Upper lobe of right lung (tissue), 1 donor: ENCODE results near the gene FRYL. TPM values are rescaled to one million over a fixed set of nuclear protein-coding genes. Genes with fewer than 3 reads are reported as not detected.
A peak's percentile ranks its signal among the peaks of the same experiment; 100 is the strongest.

Experiments
- ATAC-seq: fragments of 200-7000 bp; cut with Tn5 transposase; one replicate; pipeline ENCODE4 v1.9.1; 2020; ENCODE audit warnings: mild to moderate bottlenecking, moderate library complexity
- DNase-seq: peaks from one replicate; pipeline ENCODE4 v3.0.0-alpha.2; 2020
- H3K27ac ChIP-seq: fragments of 200-600 bp; one replicate; pipeline ENCODE4 v1.8.0; 2022
- H3K27me3 ChIP-seq: fragments of 200-600 bp; one replicate; pipeline ENCODE4 v1.8.0; 2022; ENCODE audit warnings: mild to moderate bottlenecking
- H3K36me3 ChIP-seq: fragments of 200-600 bp; one replicate; pipeline ENCODE4 v1.8.0; 2022
- H3K4me1 ChIP-seq: fragments of 200-600 bp; one replicate; pipeline ENCODE4 v1.8.0; 2022
- H3K4me3 ChIP-seq: fragments of 200-600 bp; one replicate; pipeline ENCODE4 v1.8.0; 2022; ENCODE audit warnings: mild to moderate bottlenecking
- H3K9me3 ChIP-seq: fragments of 200-600 bp; one replicate; pipeline ENCODE4 v1.8.0; 2022
- intact Hi-C: fragments of 100-400 bp; cut with DNase I; formaldehyde crosslinking; loops from one replicate; pipeline ENCODE4 v1.11.0; 2022
- total RNA-seq: library from RNA; stranded (reverse); fragmentation: NEBNext Ultra II Directional; extraction: Animal tissue kit (Norgen Biotek cat#: 25700); gene quantifications from one replicate; pipeline ENCODE4 v1.2.1, GENCODE V29; 2021
- TF ChIP-seq, protein P1 (sequence below): fragments of 200-600 bp; IDR thresholded peaks from one replicate; pipeline ENCODE4 v1.8.0; 2022; ENCODE audit warnings: antibody characterized with exemption
- donor health status: DM: no; HTN: yes; CAD: no; lungs with severe emphysema.

The FRYL gene
- total RNA-seq, 1 donor from 2014 or later: 71.9 TPM

DNA sequence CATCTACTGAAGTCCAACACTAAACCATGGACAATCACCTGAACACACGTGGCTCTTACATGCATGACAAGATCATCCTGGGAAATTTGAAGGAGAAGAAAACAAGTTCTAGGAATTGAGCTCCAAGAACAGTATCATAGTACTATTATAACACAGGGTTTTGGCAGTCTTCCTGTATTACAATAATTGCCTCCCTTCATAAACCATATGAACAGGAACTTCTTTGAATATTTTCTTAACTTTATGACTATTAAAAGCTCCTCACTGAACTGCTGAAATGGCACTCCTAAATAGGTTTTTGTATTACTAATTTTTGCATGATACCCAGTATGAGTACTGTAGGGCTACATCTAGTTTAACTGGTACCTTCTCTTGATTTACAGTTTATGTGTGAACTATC, 160.0 kb downstream of the FRYL start:
- ATAC-seq (no peak), DNase-seq (no peak)
- TF ChIP-seq, protein P1, sequence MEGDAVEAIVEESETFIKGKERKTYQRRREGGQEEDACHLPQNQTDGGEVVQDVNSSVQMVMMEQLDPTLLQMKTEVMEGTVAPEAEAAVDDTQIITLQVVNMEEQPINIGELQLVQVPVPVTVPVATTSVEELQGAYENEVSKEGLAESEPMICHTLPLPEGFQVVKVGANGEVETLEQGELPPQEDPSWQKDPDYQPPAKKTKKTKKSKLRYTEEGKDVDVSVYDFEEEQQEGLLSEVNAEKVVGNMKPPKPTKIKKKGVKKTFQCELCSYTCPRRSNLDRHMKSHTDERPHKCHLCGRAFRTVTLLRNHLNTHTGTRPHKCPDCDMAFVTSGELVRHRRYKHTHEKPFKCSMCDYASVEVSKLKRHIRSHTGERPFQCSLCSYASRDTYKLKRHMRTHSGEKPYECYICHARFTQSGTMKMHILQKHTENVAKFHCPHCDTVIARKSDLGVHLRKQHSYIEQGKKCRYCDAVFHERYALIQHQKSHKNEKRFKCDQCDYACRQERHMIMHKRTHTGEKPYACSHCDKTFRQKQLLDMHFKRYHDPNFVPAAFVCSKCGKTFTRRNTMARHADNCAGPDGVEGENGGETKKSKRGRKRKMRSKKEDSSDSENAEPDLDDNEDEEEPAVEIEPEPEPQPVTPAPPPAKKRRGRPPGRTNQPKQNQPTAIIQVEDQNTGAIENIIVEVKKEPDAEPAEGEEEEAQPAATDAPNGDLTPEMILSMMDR: no peak
- Histone ChIP-seq H3K4me3 (no peak overlapping the region), H3K27ac (no peak overlapping the region), H3K4me1 (no peaks in the 10 kb centered on the region), H3K9me3 (no peaks in the 10 kb centered on the region), H3K27me3 (no peaks in the 10 kb centered on the region), H3K36me3 (peaks cover 37% of the 10 kb centered on the region)
- intact Hi-C loops: no loop called here

DNA sequence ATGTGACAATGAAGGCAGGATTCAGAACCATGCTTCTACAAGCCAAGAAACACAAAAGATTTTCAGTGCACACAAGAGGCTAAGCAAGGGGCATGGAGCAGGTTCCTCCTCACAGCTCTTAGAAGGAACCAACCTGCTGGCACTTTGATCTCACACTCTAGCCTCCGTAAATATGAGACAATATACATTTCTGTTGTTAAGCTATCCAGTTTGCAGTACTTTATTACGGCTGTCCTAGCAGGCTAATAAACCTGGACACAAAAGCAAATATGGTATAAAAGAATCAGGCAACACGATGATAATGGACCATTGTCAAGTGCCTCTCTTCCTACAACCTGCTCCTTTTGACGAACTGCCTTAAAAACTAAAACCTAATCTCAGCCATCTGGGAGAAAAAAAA, 175.6 kb downstream of the FRYL start:
- H3K27ac ChIP-seq: no peak overlapping the region
- H3K4me3 ChIP-seq: no peak overlapping the region
- H3K9me3 ChIP-seq: no peaks in the 10 kb centered on the region
- no peak for DNase-seq
- H3K27me3 ChIP-seq: no peaks in the 10 kb centered on the region
- TF ChIP-seq, protein P1: no peak
- H3K36me3 ChIP-seq: peaks cover 14% of the 10 kb centered on the region
- peaks cover 4% of the 10 kb centered on the region for H3K4me1 ChIP-seq
- no peak for ATAC-seq
- intact Hi-C loops: no loop called here

DNA sequence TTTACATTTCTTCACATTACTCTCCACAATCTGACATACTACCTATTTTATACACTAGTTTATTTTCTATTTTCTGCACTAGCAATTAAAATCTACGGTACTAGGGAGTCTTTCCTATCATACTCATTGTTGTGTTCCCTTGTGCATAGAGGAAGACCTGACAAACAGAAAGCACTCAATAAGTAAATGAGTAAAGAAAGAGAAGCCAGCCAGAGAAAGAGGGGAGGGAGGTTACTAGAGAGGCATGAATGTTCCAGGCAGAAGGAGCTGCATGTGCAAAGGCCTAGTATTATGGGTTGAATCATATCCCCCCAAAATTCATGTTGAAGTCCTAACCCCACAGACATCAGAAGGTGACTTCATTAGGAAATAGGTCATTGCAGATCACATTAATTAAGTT, 176.0 kb downstream of the FRYL start:
- TF ChIP-seq, protein P1: no peak
- H3K27ac ChIP-seq: no peak overlapping the region
- intact Hi-C loops: no loop called here
- no peaks in the 10 kb centered on the region for H3K9me3 ChIP-seq
- peaks cover 4% of the 10 kb centered on the region for H3K4me1 ChIP-seq
- no peak overlapping the region for H3K4me3 ChIP-seq
- no peak for DNase-seq
- peaks cover 12% of the 10 kb centered on the region for H3K36me3 ChIP-seq
- no peaks in the 10 kb centered on the region for H3K27me3 ChIP-seq
- no peak for ATAC-seq

DNA sequence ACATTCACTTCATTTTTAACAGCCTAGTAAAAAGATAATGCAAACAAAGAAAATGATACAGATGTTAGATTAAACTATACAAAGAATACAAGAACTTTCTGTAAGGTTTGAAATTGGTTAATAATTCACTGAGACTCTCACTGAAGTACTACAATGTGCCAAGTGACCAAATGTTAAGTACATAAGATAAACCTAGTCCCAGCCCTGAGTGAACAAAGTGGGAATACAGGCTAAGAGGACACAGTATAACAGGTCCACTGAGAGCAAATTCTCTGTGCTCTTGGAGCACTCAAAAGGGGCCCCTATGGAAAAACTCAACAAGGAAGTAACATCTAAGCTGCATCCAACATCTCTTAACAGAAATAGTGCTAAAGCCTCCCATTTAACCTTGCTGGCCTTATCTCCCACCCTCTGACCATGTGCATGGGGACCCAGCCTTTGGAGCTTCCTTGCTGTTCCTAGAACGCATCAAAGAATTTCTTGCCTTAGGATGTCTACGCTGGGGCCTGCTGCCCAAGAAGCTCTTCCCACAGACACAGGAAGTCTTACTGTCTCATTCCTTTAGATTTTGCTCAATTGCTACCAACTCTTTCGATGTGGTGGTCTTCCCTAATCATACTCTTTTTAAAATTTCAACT, 176.6 kb downstream of the FRYL start:
- ATAC-seq: peak; percentile 90
- intact Hi-C loops: no loop called here
- H3K27ac ChIP-seq: no peak overlapping the region
- no peaks in the 10 kb centered on the region for H3K9me3 ChIP-seq
- no peak overlapping the region for H3K4me3 ChIP-seq
- peaks cover 6% of the 10 kb centered on the region for H3K36me3 ChIP-seq
- TF ChIP-seq, protein P1: no peak
- no peaks in the 10 kb centered on the region for H3K27me3 ChIP-seq
- peaks cover 4% of the 10 kb centered on the region for H3K4me1 ChIP-seq
- no peak for DNase-seq

DNA sequence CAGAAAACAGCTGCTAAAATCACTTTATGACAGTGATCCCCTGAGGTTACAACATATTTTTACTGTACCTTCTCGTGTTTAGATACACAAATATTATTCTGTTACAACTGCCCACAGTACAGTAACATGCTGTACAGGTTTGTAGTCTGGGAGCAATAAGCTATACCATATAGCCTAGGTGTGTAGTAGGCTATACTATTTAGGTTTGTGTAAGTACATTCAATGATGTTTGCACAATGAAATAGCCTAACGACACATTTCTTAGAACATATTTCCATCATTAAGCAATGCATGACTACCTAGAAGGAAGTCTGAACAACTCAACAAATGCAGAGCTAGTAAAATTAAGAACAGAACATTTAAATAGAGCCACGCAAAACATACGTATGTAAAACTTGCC, 177.3 kb downstream of the FRYL start:
- Histone ChIP-seq H3K27me3 (no peaks in the 10 kb centered on the region), H3K4me1 (peaks cover 4% of the 10 kb centered on the region), H3K4me3 (no peak overlapping the region), H3K27ac (no peak overlapping the region), H3K9me3 (no peaks in the 10 kb centered on the region), H3K36me3 (no peaks in the 10 kb centered on the region)
- intact Hi-C loops: no loop called here
- DNase-seq: no peak
- TF ChIP-seq, protein P1: no peak
- ATAC-seq: peak; percentile 25

DNA sequence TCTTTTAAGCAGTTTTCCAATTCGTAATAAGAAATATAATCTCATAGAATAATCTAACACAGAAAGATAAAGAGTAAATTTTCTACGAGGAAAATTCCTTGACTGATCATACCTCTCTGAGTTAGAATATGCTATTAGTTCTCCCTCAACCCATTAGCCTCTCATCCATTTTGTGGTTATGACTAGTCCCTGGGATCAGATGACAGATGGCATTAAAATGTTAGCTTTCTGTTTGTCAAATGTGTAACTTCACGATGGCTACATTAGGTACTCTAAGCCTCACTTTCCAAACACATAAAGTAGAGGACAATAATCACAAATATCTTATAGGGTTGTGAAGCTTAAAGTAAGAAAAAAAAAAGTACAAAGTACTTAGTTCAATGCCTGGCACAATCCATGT, 177.9 kb downstream of the FRYL start:
- Histone ChIP-seq H3K27me3 (no peaks in the 10 kb centered on the region), H3K36me3 (no peaks in the 10 kb centered on the region), H3K27ac (no peak overlapping the region), H3K4me3 (no peak overlapping the region), H3K4me1 (peaks cover 4% of the 10 kb centered on the region), H3K9me3 (no peaks in the 10 kb centered on the region)
- TF ChIP-seq, protein P1: no peak
- DNase-seq (no peak), ATAC-seq (no peak)
- intact Hi-C loops: no loop called here
